HUES48 (cell line): ENCODE measurements around the gene MLLT3.

Source experiments
- H3K27ac ChIP-seq: one replicate; pipeline ENCODE4 v1.7.0; 2013; ENCODE audit warnings: low read depth, low read length, inconsistent platforms
- H3K27me3 ChIP-seq: 2 replicates; pipeline ENCODE4 v1.6.1; 2013; ENCODE audit warnings: mild to moderate bottlenecking, low read length; ENCODE audit not compliant: control insufficient read depth, insufficient read depth
- H3K36me3 ChIP-seq: 2 replicates; pipeline ENCODE4 v1.6.1; 2013; ENCODE audit warnings: low read length; ENCODE audit not compliant: control insufficient read depth, insufficient read depth
- H3K4me1 ChIP-seq: 2 replicates; pipeline ENCODE4 v1.6.1; 2013; ENCODE audit warnings: mild to moderate bottlenecking, low read length; ENCODE audit not compliant: control insufficient read depth, insufficient read depth
- H3K4me3 ChIP-seq: 2 replicates; pipeline ENCODE4 v1.5.1; 2013; ENCODE audit warnings: mild to moderate bottlenecking, low read depth, low read length
- H3K9ac ChIP-seq: 2 replicates; pipeline ENCODE4 v1.6.1; 2013; ENCODE audit warnings: mild to moderate bottlenecking, low read depth, low read length, moderate library complexity
- H3K9me3 ChIP-seq: 2 replicates; pipeline ENCODE4 v1.6.1; 2013; ENCODE audit warnings: low read length; ENCODE audit not compliant: control insufficient read depth, insufficient read depth

Gene MLLT3

DNA sequence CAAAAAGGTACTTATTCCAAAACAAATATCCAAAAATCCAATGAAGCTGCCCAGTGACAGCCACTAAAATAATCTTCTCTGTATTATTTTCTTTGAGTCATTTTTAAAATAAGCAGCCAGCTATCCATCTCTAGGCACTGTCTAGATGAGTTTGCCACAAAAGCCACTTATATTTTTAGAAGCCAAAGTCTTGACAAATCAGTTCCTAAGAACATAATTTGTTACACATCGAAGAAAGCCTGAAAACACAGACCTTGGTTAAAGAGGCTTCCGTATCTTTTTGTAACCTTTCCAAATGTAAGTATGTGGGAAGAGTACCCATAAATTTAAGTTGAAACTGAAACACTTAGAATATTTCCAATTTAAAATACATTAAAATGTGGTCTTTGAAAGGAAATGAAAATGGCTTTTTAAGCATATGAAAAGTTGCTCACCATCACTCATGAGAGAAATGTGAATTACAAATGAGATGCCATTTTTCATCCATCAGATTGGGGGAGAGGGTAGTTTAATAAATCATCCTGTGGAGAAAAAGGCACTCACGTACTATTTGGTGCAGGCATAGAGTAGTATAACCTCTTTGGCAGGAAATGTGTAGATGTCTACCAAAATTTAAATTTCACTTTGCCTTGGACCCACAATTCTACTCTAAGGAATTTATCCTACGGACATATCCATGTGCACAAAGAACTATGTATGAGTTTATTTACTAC is 180.4 kb downstream of the MLLT3 start:
- H3K27ac ChIP-seq = no peak overlapping the region
- H3K4me3 ChIP-seq = no peak overlapping the region
- H3K9me3 ChIP-seq = no peaks in the 10 kb centered on the region
- peaks cover 13% of the 10 kb centered on the region; the same call in 1 of the 2 replicates for H3K4me1 ChIP-seq
- H3K9ac ChIP-seq = no peak overlapping the region
- H3K27me3 ChIP-seq = no peaks in the 10 kb centered on the region
- H3K36me3 ChIP-seq = no peaks in the 10 kb centered on the region

DNA sequence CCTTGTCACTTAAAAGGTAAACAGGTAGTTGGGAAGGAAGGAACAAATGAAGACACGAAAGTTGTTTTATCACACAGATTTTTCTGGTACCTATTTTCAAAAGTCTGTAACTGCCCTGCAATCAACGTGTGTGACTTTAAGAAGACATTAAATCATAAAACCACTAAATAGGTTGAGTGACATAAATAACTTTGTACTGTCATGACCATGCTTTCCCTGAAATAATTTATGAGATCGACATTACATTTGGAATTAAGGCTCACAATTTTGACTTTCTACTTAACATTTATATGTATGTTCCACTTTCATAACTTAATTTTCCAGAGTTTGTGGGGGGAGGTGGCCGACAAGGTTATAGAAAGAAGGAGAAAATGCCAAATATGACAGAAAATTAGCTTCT is 181.1 kb downstream of the MLLT3 start:
- Histone ChIP-seq H3K4me1 (peaks cover 13% of the 10 kb centered on the region; the same call in 1 of the 2 replicates), H3K27ac (no peak overlapping the region), H3K9me3 (no peaks in the 10 kb centered on the region), H3K36me3 (no peaks in the 10 kb centered on the region), H3K27me3 (no peaks in the 10 kb centered on the region), H3K4me3 (no peak overlapping the region), H3K9ac (no peak overlapping the region)

DNA sequence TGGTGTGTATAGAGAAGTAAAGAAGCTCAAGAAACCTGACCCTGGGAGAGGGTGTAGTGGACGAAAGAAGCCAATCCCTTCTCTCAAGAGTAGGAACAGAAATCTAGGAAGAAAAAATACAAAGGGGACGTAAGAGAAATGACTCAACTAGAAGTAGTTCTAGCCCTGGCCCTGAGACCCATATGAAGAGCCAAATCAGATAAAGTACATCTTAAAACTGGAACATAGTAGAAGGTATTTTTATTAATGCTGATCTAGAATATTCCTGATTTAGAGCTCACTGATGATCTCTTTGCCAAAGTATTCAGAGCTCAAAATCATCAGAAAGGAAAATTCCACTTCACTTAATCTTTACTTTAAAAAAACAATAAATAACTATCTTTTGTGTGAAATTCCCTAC is 184.8 kb downstream of the MLLT3 start:
- H3K27ac ChIP-seq = no peak overlapping the region
- H3K27me3 ChIP-seq = no peaks in the 10 kb centered on the region
- no peaks in the 10 kb centered on the region for H3K36me3 ChIP-seq
- no peaks in the 10 kb centered on the region for H3K9me3 ChIP-seq
- peaks cover 13% of the 10 kb centered on the region; the same call in 1 of the 2 replicates for H3K4me1 ChIP-seq
- H3K4me3 ChIP-seq = no peak overlapping the region
- H3K9ac ChIP-seq = no peak overlapping the region

DNA sequence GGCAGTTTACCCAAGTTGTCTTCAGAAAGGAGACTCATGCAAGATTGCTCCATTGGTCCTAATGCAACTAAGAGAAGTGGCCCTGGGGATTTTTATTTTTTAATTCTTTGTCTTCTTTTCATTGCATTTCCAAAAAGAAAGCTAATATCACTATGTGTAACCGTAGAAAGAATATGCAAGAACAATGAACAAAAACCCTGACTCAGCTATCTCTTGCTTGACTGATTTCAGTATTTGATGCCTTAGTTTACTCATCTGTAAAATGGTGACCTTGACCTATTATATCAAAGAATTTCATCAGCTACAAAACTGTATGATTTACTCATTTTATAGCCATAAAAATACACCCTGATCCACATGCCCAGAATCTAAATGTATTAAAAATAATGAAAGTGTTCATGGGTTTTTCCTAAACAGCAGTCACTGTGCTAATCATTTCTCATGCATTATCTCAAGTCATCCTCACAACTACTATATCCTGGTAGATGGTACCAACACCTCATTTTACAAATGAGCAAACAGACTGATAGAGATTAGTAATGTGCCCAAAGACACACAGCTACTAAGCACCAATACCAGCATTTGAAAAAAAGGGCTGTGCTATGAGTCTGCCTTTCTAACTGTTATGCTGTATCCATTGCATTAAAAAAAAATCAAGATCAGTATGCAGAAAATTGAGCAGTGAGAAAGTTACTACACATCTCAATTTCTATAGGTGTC is 185.7 kb downstream of the MLLT3 start:
- Histone ChIP-seq H3K4me1 (peaks cover 5% of the 10 kb centered on the region; the same call in 1 of the 2 replicates), H3K9me3 (no peaks in the 10 kb centered on the region), H3K27ac (no peak overlapping the region), H3K36me3 (no peaks in the 10 kb centered on the region), H3K9ac (no peak overlapping the region), H3K4me3 (no peak overlapping the region), H3K27me3 (no peaks in the 10 kb centered on the region)

DNA sequence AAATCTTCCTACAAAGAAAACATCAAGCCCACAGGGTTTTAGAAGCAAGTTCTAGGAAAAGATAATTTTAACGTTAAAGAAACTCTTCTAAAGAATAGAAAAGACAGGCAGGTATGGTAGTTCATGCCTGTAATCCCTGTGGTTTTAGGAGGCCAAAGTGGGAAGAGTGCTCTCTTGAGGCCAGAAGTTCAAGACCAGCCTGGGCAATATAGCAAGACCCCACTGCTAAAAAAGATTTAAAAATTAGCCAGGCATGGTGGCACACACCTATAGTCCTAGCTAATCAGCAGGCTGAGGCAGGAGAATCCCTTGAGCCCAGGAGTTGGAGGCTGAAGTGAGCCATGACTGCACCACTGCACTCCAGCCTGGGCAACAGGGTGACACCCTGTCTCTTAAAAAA is 193.3 kb downstream of the MLLT3 start:
- Histone ChIP-seq H3K27ac (no peak overlapping the region), H3K4me1 (no peaks in the 10 kb centered on the region), H3K27me3 (no peaks in the 10 kb centered on the region), H3K9ac (no peak overlapping the region), H3K9me3 (no peaks in the 10 kb centered on the region), H3K36me3 (no peaks in the 10 kb centered on the region), H3K4me3 (no peak overlapping the region)

DNA sequence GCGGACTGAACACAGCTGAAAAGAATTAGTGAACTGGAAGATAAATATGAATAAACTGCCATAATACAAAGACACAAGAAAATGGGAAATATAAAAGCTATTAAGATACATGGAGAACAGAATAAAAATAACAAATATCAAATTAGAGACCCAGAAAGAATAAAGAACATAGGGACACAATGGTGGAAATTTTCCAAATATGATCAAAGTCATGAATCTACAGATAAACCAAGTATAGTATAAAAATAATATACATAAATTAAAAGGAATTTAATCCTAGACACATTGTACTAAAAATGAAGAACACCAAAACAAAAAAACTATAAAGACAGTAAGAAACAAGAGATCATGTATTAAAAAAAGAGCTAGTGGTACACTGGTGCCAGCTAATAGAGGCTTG is 194.9 kb downstream of the MLLT3 start:
- Histone ChIP-seq H3K27ac (no peak overlapping the region), H3K9ac (no peak overlapping the region)

DNA sequence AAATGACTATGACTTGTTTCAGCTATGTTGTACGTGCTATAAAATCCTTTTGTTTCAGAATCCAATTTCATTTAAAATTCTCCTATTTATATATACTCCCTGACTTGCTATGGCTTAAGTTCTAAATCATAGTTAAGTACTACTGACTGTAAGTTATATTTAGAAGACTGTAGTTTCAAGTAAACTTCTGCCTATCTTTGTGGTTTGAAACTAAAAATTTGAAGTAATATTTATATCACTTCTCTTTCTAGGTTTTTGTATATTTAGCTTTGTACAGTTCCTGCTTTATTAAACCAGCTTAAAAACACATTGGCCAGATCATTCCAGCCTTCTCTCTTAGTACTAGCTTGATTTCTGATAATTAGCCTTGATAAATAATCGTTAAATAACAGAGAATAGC is 196.3 kb downstream of the MLLT3 start:
- no peaks in the 10 kb centered on the region for H3K4me1 ChIP-seq
- H3K27ac ChIP-seq = no peak overlapping the region
- no peak overlapping the region for H3K9ac ChIP-seq
- H3K9me3 ChIP-seq = no peaks in the 10 kb centered on the region
- no peak overlapping the region for H3K4me3 ChIP-seq
- no peaks in the 10 kb centered on the region for H3K36me3 ChIP-seq
- no peaks in the 10 kb centered on the region for H3K27me3 ChIP-seq

More for the DNA sequence above, 194.9 kb downstream of the MLLT3 start:
- H3K36me3 ChIP-seq = no peaks in the 10 kb centered on the region
- no peaks in the 10 kb centered on the region for H3K9me3 ChIP-seq
- no peaks in the 10 kb centered on the region for H3K27me3 ChIP-seq
- no peaks in the 10 kb centered on the region for H3K4me1 ChIP-seq
- no peak overlapping the region for H3K4me3 ChIP-seq

DNA sequence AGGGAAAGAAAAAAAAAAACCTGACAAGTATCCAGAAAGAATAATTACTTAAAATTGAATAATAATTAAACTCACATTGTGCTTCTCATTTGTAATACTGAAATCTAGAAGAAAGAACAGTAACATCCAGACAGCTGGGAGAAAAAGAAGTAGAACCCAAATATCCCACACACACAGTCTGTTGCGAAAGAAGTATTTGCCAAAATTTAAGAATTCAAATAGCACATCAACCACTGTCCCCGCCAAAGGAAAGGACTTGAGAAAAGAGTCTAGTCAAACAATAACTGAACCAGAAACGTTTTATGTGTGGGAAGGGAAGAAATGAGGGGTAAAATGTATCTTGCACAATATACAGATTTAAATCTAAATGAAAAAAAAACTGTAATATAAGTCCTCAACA is 202.8 kb downstream of the MLLT3 start:
- Histone ChIP-seq H3K9me3 (no peaks in the 10 kb centered on the region), H3K9ac (no peak overlapping the region), H3K4me3 (no peak overlapping the region), H3K4me1 (peaks cover 6% of the 10 kb centered on the region; the same call in 1 of the 2 replicates), H3K36me3 (no peaks in the 10 kb centered on the region), H3K27ac (no peak overlapping the region), H3K27me3 (no peaks in the 10 kb centered on the region)

DNA sequence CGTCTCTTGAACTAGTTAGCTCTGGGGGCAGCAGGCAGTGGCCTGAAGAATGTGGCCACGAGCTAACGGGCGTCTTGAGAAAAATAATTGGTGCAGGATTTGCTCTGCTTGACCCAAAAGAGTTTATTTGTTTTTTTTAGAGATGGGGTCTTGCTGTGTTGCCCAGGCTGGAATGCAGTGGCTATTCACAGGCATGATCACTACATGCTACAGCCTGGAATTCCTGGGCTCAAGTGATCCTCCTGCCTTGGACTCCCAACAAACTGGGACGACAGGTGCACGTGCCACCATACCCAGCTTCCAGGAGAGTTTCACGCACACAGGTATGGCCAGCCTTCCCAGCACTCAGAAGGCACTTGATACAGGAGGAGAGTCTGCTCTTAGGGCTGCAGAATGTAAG is 203.8 kb downstream of the MLLT3 start:
- Histone ChIP-seq H3K27ac (no peak overlapping the region), H3K4me3 (no peak overlapping the region), H3K36me3 (no peaks in the 10 kb centered on the region), H3K9ac (no peak overlapping the region), H3K27me3 (no peaks in the 10 kb centered on the region), H3K4me1 (peaks cover 6% of the 10 kb centered on the region; the same call in 1 of the 2 replicates), H3K9me3 (no peaks in the 10 kb centered on the region)

DNA sequence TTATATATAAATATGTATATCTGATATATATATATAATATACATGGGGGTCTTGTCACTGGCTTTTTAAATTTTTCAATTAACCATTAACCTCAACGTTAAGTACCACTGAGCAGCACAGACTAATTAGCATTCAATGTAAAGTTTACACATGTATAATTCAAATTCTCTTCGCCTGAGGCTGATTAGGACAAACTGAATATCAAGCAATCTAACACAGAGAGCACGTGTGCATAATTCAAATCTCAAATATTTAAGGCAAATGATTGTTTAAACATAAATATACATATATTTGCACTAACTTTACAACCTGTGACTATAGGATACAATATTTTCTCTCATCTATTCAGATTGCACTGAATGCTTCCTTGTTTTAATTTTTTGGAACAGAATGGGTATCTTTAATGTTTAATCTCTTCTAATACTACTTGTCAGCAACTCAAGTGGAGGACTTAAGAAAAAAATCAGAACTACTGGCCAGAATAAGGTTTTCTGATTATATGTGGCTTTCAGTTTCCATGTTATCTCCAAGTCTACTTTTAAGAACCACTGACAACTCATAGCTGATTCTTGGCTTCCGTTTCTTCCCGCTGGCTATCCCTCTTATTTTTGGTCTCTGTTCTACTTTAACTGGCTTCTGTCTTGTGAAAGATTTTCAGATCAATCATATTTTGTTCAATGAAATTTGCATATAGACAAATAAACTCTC is 204.8 kb downstream of the MLLT3 start:
- peaks cover 6% of the 10 kb centered on the region; the same call in 1 of the 2 replicates for H3K4me1 ChIP-seq
- no peak overlapping the region for H3K4me3 ChIP-seq
- H3K9ac ChIP-seq = no peak overlapping the region
- no peak overlapping the region for H3K27ac ChIP-seq
- H3K9me3 ChIP-seq = no peaks in the 10 kb centered on the region
- no peaks in the 10 kb centered on the region for H3K27me3 ChIP-seq
- no peaks in the 10 kb centered on the region for H3K36me3 ChIP-seq

DNA sequence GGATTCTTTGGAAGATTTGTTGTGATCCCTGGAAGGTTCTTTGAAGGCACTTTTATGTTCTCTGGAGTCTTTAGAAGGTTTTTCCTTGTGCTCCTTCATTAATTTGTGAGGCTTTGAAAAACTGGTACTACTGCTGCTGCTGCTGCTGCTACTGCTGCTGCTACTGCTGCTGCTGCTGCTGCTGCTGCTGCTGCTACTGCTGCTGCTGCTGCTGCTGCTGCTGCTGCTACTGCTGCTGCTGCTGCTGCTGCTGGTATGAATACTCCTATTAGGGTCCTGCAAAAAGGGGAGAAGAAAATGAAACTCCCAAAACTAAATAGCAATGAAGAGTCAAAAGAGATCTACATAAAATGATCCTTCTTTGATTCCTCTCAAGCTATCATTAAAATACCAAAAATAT is 208.1 kb downstream of the MLLT3 start:
- Histone ChIP-seq H3K4me3 (no peak overlapping the region), H3K27ac (no peak overlapping the region), H3K36me3 (no peaks in the 10 kb centered on the region), H3K9ac (no peak overlapping the region), H3K27me3 (no peaks in the 10 kb centered on the region), H3K4me1 (peaks cover 6% of the 10 kb centered on the region; the same call in 1 of the 2 replicates), H3K9me3 (no peaks in the 10 kb centered on the region)
